Gastrocnemius medialis (tissue), 4 donors: ENCODE data around the gene IGFALS. TPM values are rescaled to one million over a fixed set of nuclear protein-coding genes. Genes with fewer than 3 reads are reported as not detected.
A peak's percentile ranks its signal among the peaks of the same experiment; 100 is the strongest.

Experiments
- ATAC-seq, 2 donors: fragments of 150-250 bp; one replicate each; pipeline ENCODE4 v1.9.1; 2016
- DNase-seq, 2 donors: peaks; one replicate each; pipeline ENCODE4 v3.0.0-alpha.2; 2019
- H3K27ac ChIP-seq, 4 donors: fragments of 200-600 bp; sonication (generic); 1 replicate in 1 of 4; 2 replicates in 3 of 4; pipeline ENCODE4 v1.5.1; 2016 to 2018; ENCODE audit warnings: mild to moderate bottlenecking in 2 of 4, moderate library complexity in 1 of 4
- H3K27me3 ChIP-seq, 3 donors: fragments of 200-600 bp; sonication (generic) in 2 of 3; 1 replicate in 1 of 3; 2 replicates in 2 of 3; pipeline versions ENCODE4 v1.5.1 to v1.6.0; 2016 to 2019; ENCODE audit warnings: mild to moderate bottlenecking in 1 of 3, moderate library complexity in 1 of 3
- H3K36me3 ChIP-seq, 2 donors: fragments of 200-600 bp; sonication (generic) in 1 of 2; one replicate each; pipeline ENCODE4 v1.5.1; 2017 to 2018
- H3K4me1 ChIP-seq, 2 donors: fragments of 200-600 bp; sonication (generic) in 1 of 2; one replicate each; pipeline ENCODE4 v1.5.1; 2016 to 2017; ENCODE audit warnings: mild to moderate bottlenecking in 2 of 2
- H3K4me3 ChIP-seq, 4 donors: fragments of 200-600 bp; sonication (generic) in 3 of 4; 1 replicate in 1 of 4; 2 replicates in 3 of 4; pipeline ENCODE4 v1.5.1; 2016 to 2019; ENCODE audit warnings: mild to moderate bottlenecking in 2 of 4
- H3K9me3 ChIP-seq, 3 donors: fragments of 200-600 bp; sonication (generic) in 2 of 3; 1 replicate in 1 of 3; 2 replicates in 2 of 3; pipeline ENCODE4 v1.5.1; 2016 to 2019
- POLR2A ChIP-seq, 2 donors: fragments of 450-650 bp; IDR thresholded peaks; one replicate each; pipeline ENCODE4 v1.6.1; 2017; ENCODE audit warnings: antibody characterized with exemption in 2 of 2, mild to moderate bottlenecking in 2 of 2, moderate library complexity in 2 of 2
- in situ Hi-C, 4 donors: fragments of 200-750 bp; cut with MboI; loops; one replicate each; pipeline versions ENCODE4 v1.15.0 to v1.8.0; 2017; ENCODE audit warnings: low sequenced_read_pairs in 4 of 4
- intact Hi-C: fragments of 100-400 bp; cut with DNase I; formaldehyde crosslinking; loops from one replicate; pipeline ENCODE4 v1.15.1; 2023; ENCODE audit warnings: low total_unique reads
- total RNA-seq, 4 donors: library from RNA; depleted of rRNA; stranded (reverse); fragments of >200 nt; gene quantifications; one replicate each; pipeline versions ENCODE4 v1.1.0 to v1.2.3, GENCODE V29; 2016
- TF ChIP-seq, protein P1 (sequence below), 5 experiments: fragments of 450-650 bp in 3 of 5; fragments of 200-600 bp in 2 of 5; sonication (generic) in 2 of 5; IDR thresholded peaks in 4 of 5; conservative IDR thresholded peaks in 1 of 5; 1 replicate in 4 of 5; 2 replicates in 1 of 5; pipeline ENCODE4 v1.5.1; 2016 to 2019; ENCODE audit warnings: antibody characterized with exemption in 5 of 5, mild to moderate bottlenecking in 3 of 5, moderate library complexity in 3 of 5

IGFALS gene
- total RNA-seq, 4 donors from 2014 or later, result 0.20 to 0.22 TPM; not detected in 2

DNA sequence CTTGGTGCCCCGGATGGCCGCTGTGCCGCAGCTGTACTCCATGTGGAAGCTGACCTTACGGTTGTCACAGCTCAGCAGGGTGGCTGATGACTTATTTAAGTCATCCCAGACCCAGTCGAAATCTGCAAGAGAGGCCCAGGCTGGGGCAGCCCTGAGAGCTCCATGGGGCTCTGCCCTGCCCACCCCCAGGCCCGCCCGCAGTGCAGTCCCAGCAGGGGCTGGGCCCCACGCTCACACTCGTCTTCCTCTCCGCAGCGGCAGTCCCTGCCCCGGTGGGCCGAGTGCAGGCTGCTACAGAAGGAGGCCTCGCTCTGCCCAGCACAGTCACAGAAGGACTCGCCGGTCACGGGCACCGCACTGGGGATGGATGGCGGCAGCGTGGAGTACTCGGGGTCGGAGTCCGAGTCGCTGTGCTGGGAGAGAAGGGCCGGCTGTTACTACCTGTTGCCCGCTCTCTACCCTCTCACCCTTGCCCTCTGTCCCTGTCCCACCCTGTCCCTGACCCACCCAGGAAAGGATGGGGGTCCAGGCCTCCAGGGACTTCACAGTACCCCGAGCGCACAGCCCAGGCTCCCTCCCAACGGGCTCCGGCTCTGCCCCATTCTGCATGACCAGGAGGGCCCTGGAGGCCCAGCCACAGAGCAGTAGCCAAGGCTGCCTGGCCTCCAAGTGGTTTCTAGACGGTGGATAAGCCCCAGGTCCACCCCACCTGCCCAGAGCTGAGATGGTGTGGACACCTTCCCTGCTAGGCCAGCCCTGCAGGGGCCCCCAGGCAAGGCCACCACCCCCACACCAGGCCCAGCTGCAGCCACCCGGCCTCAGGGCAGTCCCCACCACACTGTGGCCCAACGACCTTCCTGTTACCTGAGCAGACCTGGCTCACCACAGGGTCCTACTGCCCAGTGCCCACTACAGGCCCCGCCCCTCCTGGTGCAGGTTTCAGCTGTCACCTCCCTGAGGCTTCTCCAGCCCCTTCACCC lies 15.0 kb downstream of the IGFALS start:
- Histone ChIP-seq H3K27me3 (no peaks in the 10 kb centered on the region), H3K4me1 (peaks cover 32 to 40% of the 10 kb centered on the region in 2 donors), H3K9me3 (no peaks in the 10 kb centered on the region), H3K4me3 (no peak overlapping the region), H3K36me3 (peaks cover 0 to 38% of the 10 kb centered on the region in 2 donors), H3K27ac (peak overlapping the region in 2 of 4 donors; percentile 12 to 92)
- no peak for ATAC-seq
- no peak for TF ChIP-seq POLR2A (IDR thresholded peaks at IDR 0.05)
- TF ChIP-seq, protein P1, sequence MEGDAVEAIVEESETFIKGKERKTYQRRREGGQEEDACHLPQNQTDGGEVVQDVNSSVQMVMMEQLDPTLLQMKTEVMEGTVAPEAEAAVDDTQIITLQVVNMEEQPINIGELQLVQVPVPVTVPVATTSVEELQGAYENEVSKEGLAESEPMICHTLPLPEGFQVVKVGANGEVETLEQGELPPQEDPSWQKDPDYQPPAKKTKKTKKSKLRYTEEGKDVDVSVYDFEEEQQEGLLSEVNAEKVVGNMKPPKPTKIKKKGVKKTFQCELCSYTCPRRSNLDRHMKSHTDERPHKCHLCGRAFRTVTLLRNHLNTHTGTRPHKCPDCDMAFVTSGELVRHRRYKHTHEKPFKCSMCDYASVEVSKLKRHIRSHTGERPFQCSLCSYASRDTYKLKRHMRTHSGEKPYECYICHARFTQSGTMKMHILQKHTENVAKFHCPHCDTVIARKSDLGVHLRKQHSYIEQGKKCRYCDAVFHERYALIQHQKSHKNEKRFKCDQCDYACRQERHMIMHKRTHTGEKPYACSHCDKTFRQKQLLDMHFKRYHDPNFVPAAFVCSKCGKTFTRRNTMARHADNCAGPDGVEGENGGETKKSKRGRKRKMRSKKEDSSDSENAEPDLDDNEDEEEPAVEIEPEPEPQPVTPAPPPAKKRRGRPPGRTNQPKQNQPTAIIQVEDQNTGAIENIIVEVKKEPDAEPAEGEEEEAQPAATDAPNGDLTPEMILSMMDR (IDR thresholded peaks at IDR 0.05 in 4 of 5, conservative IDR thresholded peaks at IDR 0.05 in 1 of 5), result no peak
- DNase-seq, result no peak
- intact Hi-C loops, result loop anchor here (10.0 kb wide), 1 partner anchor 436 kb away; the partner anchor contains the start of genes BRICD5 and PGP
- in situ Hi-C loops, result no loop called here

DNA sequence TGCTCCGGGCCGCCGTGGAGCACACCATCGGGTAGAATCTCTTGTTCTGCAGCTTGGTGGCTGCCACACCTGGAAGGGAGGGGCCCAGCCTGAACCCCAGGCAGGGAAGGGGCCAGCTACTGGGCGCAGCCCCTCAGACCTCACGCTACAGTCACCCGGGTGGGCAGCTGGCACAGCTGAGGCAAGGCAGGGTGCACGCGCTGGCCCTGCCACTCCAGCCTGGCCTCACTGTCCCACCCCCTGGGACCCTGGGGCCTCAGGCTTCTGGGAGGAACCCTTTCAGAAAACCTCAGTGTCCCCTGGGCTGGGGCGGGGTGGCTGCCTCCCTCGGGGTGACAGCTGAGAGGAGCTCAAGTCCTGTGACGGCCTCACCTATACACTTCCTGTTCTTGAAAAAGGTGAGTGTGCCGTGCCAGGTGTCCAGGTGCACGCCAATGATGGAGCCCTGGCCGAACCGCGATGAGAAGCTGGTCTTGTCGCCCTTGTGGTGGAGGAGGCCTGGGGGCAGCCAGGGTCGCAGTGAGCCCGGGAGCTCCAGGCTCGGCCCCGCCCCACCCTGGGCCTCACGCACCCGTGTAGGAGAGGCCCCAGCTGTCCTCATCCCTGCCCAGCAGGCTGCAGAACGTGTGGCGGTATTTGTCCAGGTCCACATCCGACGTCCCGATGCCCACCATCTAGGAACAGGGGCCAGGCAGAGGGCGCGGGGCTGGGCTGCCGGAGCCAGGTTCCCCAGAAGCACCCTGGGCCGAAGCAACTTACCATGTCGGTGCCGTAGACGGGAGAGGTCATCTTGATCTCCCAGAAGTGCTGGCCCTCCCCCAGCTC lies 15.9 kb downstream of the IGFALS start:
- in situ Hi-C loops, result no loop called here
- no peaks in the 10 kb centered on the region for H3K9me3 ChIP-seq
- peak overlapping the region in 1 of 4 donors; percentile 9 for H3K27ac ChIP-seq
- H3K4me3 ChIP-seq, result no peak overlapping the region
- H3K27me3 ChIP-seq, result no peaks in the 10 kb centered on the region
- DNase-seq (no peak), ATAC-seq (no peak)
- no peak for TF ChIP-seq POLR2A (IDR thresholded peaks at IDR 0.05)
- TF ChIP-seq, protein P1 (IDR thresholded peaks at IDR 0.05 in 4 of 5, conservative IDR thresholded peaks at IDR 0.05 in 1 of 5), result no peak
- peaks cover 30 to 43% of the 10 kb centered on the region in 2 donors for H3K4me1 ChIP-seq
- intact Hi-C loops, result loop anchor here (10.0 kb wide), 1 partner anchor 437 kb away; the partner anchor contains the start of genes BRICD5 and PGP
- peaks cover 0 to 38% of the 10 kb centered on the region in 2 donors for H3K36me3 ChIP-seq

DNA sequence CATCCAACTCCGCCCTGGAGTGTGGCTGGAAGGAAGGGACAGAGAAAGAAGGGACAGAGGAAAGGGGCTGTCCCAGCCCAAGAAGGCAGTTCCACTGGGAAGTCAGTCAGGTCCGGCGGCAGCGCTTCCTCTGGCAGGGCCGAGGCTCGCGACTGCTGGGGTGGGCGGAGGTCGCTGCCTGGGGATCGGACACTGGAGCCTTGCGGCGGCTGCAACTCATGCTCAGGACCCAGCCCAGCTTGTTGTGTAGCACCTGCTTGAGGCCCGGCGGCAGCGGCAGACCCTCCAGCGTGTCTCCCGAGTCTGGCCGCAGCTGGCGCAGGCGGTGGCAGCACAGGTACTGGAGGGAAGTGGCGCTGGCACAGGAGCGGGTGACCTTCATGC lies 16.5 kb downstream of the IGFALS start:
- no peak overlapping the region for H3K27ac ChIP-seq
- H3K4me3 ChIP-seq, result no peak overlapping the region
- no peaks in the 10 kb centered on the region for H3K9me3 ChIP-seq
- ATAC-seq (no peak), DNase-seq (no peak)
- H3K36me3 ChIP-seq, result peaks cover 0 to 38% of the 10 kb centered on the region in 2 donors
- TF ChIP-seq, protein P1 (IDR thresholded peaks at IDR 0.05 in 4 of 5, conservative IDR thresholded peaks at IDR 0.05 in 1 of 5), result no peak
- no peak for TF ChIP-seq POLR2A (IDR thresholded peaks at IDR 0.05)
- H3K27me3 ChIP-seq, result no peaks in the 10 kb centered on the region
- intact Hi-C loops, result loop anchor here (10.0 kb wide), 1 partner anchor 438 kb away; the partner anchor contains the start of genes BRICD5 and PGP
- in situ Hi-C loops, result no loop called here
- peaks cover 31 to 50% of the 10 kb centered on the region in 2 donors for H3K4me1 ChIP-seq

DNA sequence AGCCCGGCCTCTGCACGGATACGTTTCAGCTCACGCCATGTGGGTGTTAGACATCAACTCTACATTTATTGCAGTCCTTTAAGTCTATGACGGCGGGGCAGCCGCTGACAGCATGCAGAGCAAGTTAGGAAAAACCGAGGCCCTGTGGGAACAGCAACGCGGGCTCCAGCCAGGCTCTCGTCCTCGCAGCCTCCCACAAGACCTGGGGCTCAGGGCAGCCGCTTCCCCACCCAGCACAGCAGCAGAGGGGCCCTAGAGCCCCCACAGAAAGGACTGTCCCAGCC lies 16.9 kb downstream of the IGFALS start:
- DNase-seq (no peak), ATAC-seq (no peak)
- intact Hi-C loops, result loop anchor here (10.0 kb wide), 1 partner anchor 438 kb away; the partner anchor contains the start of genes BRICD5 and PGP
- no peaks in the 10 kb centered on the region for H3K9me3 ChIP-seq
- TF ChIP-seq, protein P1 (IDR thresholded peaks at IDR 0.05 in 4 of 5, conservative IDR thresholded peaks at IDR 0.05 in 1 of 5), result no peak
- no peak for TF ChIP-seq POLR2A (IDR thresholded peaks at IDR 0.05)
- in situ Hi-C loops, result no loop called here
- peaks cover 32 to 52% of the 10 kb centered on the region in 2 donors for H3K4me1 ChIP-seq
- H3K27me3 ChIP-seq, result no peaks in the 10 kb centered on the region
- H3K36me3 ChIP-seq, result peaks cover 0 to 38% of the 10 kb centered on the region in 2 donors
- no peak overlapping the region for H3K27ac ChIP-seq
- no peak overlapping the region for H3K4me3 ChIP-seq
